T-helper 22 cell (primary cell): ENCODE measurements around the gene DLGAP5.

Source experiments
- DNase-seq: peaks from one replicate; pipeline ENCODE4 v3.0.0-alpha.2; 2020; ENCODE audit warnings: low read depth

DLGAP5 gene

GRCh38 chr14:55128386-55129085 lies 62.8 kb downstream of the DLGAP5 start:
- DNase-seq = no peak

DNA sequence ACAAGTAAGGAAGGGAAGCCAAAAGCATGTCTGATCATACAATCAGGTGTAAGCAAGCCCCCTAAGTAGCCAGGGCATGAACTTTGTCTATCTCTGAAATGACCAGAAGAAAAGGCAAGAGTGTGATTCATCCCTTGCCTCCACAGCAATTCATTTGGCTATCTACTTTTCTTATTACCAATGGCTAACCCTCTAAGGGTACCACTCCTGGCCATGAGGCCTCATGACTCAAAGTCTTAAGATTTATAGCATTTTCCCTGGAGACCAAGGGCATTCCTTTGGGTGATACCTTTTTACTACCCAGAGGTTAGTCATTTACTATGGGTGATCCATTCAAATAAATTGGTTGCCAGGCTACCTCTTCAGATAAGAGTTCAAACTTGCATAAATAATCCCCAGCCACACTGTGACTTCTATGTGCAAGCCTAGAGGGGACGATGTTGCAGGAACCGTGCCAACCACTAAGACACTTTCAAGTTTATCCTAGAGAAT lies 63.9 kb downstream of the DLGAP5 start:
- DNase-seq = no peak

DNA sequence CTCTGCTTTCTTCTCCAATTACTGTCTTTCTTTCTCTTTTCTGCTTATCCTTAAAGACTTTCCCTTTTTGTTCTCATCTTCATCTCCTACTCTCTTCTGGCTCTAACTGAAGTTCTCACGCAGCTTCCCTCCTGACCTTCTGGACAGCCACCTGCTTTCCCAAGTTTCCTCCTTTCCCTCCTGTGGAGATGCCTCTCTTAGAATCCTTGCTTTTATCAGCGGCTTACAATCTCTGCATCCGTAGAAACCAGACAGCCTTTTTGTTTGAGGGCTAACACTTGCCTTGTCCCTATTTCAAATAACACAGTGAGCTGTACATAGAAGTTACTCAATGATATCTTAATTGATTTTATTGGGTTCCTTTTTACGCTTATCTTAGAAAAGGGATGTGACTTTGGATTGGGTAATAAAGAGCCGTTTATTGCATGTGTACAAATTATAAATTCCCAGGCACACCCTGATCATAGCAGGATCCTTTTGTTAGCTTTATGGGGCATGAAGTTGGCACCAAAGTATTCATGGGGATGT lies 64.4 kb downstream of the DLGAP5 start:
- DNase-seq = no peak

GRCh38 chr14:55126034-55126433 lies 65.4 kb downstream of the DLGAP5 start:
- DNase-seq = no peak

- no peak for DNase-seq
These were observed 66.0 kb downstream of the DLGAP5 start for GRCh38 chr14:55125403-55125802.

GRCh38 chr14:55124774-55125386 lies 66.5 kb downstream of the DLGAP5 start:
- no peak for DNase-seq

- no peak for DNase-seq
These were observed 67.3 kb downstream of the DLGAP5 start for GRCh38 chr14:55123852-55124639.

- no peak for DNase-seq
These were observed 68.3 kb downstream of the DLGAP5 start for GRCh38 chr14:55123101-55123500.

GRCh38 chr14:55122440-55122986 lies 68.9 kb downstream of the DLGAP5 start:
- DNase-seq = no peak

DNA sequence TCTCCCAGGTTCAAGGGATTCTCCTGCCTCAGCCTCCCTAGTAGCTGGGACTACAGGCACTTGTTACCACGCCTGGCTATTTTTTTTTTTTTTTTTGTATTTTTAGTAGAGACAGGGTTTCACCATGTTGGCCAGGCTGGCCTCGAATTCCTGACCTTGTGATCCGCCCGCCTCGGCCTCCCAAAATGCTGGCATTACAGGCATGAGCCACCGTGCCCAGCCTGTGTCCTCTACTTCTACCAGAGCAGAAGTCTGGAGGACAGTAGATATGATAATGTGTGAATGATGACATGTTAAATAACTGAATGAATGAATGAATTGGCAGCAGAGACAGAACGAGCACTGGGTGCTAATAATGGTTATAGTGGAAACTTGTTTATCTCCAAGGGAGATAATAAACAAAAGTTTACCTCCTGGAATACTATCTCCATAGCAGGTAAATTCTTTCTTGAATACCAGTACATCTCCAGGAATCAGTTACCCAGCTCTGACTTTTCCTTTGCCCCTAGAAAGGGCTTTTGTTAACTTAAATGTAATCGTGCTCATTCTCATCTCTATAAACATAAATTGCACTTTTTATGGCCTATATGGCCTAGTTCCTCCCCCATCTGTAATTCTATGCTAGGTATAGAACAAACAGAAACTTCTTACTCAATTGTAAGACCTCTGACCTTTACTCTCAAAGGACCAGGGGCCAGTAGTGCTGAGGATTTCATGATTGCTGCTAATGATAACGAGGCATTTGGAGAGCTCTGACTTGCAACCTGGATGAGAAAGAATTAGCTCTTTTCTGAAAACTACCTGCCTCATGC lies 69.6 kb downstream of the DLGAP5 start:
- DNase-seq = no peak

- no peak for DNase-seq
These were observed 70.6 kb downstream of the DLGAP5 start for GRCh38 chr14:55120571-55121495.

- DNase-seq = no peak
These were observed 72.6 kb downstream of the DLGAP5 start for GRCh38 chr14:55118761-55119160.

GRCh38 chr14:55117803-55118441 lies 73.5 kb downstream of the DLGAP5 start:
- no peak for DNase-seq

DNA sequence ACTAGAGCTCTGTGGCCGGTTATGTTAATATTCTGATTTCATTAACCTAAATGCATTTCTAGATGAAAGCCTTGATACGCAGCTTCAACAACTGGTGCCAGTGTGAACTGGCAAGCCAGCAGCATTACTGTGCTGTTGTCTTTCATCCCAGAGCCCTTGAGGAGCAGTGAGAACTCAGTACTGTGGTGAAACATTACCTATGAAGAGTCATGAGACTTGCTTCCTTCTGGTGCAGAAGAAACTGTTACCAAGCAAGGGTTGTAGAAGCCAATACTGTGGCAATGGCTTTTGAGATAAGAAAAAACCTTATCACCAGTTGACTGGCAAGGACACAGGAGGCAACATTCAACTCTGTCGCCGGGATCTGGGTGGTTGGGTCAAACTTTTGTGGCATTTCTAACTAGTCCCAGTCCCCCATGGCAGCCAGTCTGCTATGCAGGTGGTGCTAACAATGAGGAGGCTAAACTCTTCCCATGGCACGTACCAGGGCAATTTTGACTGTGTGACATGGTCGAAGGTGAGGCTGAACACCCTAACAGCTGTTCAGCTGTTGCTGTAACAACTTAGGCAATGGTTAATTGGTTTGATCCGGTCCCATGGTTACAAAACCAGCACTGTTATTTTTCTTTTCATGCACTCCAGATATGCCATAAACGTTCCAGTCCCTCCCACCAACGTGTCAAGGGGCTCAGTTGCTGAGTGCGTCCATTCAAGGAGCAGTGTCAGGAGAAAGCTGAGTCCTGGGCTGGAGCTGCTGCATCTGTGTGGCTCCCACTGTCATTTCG lies 74.9 kb downstream of the DLGAP5 start:
- DNase-seq = no peak

- DNase-seq = no peak
These were observed 75.5 kb downstream of the DLGAP5 start for GRCh38 chr14:55115861-55116245.

- no peak for DNase-seq
These were observed 75.9 kb downstream of the DLGAP5 start for GRCh38 chr14:55115460-55115859.

GRCh38 chr14:55114720-55115119 lies 76.7 kb downstream of the DLGAP5 start:
- no peak for DNase-seq

- no peak for DNase-seq
These were observed 80.2 kb downstream of the DLGAP5 start for GRCh38 chr14:55111122-55111708.

DNA sequence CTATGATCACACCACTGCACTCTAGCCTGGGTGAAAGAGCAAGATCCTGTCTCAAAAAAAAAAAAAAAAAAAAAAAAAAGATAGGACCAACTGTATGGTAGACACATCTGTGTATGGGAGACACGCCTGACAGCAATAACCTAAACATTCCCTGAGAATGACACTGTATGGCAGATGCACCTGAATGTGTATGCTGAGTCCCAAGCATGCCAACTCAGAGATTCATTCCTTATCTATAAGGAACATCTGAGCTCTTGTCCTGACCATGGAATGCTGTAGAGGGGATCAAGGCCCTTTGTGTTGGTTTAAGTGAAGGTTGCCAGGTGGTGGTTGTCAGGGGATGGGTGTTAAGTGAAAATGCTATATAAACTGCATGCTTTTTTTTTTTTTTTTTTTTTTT lies 81.5 kb downstream of the DLGAP5 start:
- no peak for DNase-seq
